GM18502 (cell line): ENCODE measurements around the gene SLU7.
A peak's percentile ranks its signal among the peaks of the same experiment; 100 is the strongest.

Experiments used
- ATAC-seq: cut with Tn5 transposase; IDR thresholded peaks from one replicate; pipeline ENCODE4 v1.9.1; 2021; ENCODE audit warnings: mild to moderate bottlenecking; ENCODE audit not compliant: unreplicated experiment, poor library complexity

The SLU7 gene

GRCh38 chr5:160418561-160419457, at the start of gene SLU7:
SLU7 (minus strand) TSS chr5:160419081; CDS start chr5:160415294, 3,787 bp downstream.
- ATAC-seq = peak; percentile 73

GRCh38 chr5:160468363-160468975, 49.6 kb upstream of the SLU7 start:
- no peak for ATAC-seq

- ATAC-seq = peak; percentile 89
Measured at GRCh38 chr5:160467555-160468362, 48.9 kb upstream of the SLU7 start.

- peak; percentile 7 for ATAC-seq
Measured at GRCh38 chr5:160466889-160467554, 48.1 kb upstream of the SLU7 start.

- ATAC-seq = no peak
Measured at GRCh38 chr5:160466116-160466515, 47.2 kb upstream of the SLU7 start.

- no peak for ATAC-seq
Measured at GRCh38 chr5:160464466-160464797, 45.6 kb upstream of the SLU7 start.

GRCh38 chr5:160463740-160464465, 45.0 kb upstream of the SLU7 start:
- no peak for ATAC-seq

GRCh38 chr5:160463227-160463626, 44.3 kb upstream of the SLU7 start:
- ATAC-seq = no peak

- ATAC-seq = peak; percentile 33
Measured at GRCh38 chr5:160462167-160462566, 43.3 kb upstream of the SLU7 start.

- ATAC-seq = no peak
Measured at GRCh38 chr5:160461378-160461777, 42.5 kb upstream of the SLU7 start.

- no peak for ATAC-seq
Measured at GRCh38 chr5:160460377-160461049, 41.6 kb upstream of the SLU7 start.

GRCh38 chr5:160458806-160459800, 40.2 kb upstream of the SLU7 start:
- ATAC-seq = peak; percentile 77

GRCh38 chr5:160457252-160457651, 38.4 kb upstream of the SLU7 start:
- ATAC-seq = no peak

GRCh38 chr5:160456480-160457177, 37.7 kb upstream of the SLU7 start:
- ATAC-seq = no peak

GRCh38 chr5:160455600-160455999, 36.7 kb upstream of the SLU7 start:
- no peak for ATAC-seq

- no peak for ATAC-seq
Measured at GRCh38 chr5:160453751-160454150, 34.9 kb upstream of the SLU7 start.

- ATAC-seq = no peak
Measured at GRCh38 chr5:160452795-160453194, 33.9 kb upstream of the SLU7 start.
